K562 (cell line): ENCODE data around the gene GOLGA8S. TPM values are rescaled to one million over a fixed set of nuclear protein-coding genes. Genes with fewer than 3 reads are reported as not detected.

Experiments used
- ATAC-seq: fragments of 200-7000 bp; cut with Tn5 transposase; 3 replicates; pipeline ENCODE4 v1.9.1; 2020; ENCODE audit warnings: moderate library complexity
- BruUV-seq: library from RNA; stranded (reverse); fragments of 400-500 nt; replicated peaks from 2 replicates; lab custom pipeline; 2021; lab: Mats Ljungman, UMichigan
- CTCF ChIA-PET: fragments of 300-600 bp; formaldehyde crosslinking; extraction: SDS; loops from one replicate; lab custom pipeline; 2021; ENCODE audit warnings: low intra/inter-chr PET ratio; lab: Yijun Ruan, JAX
- POLR2A ChIA-PET: fragments of 300-600, 350-650 bp; sonication (Branson Sonifier 250); formaldehyde crosslinking; extraction: SDS; loops from one replicate; lab custom pipeline; 2021; ENCODE audit warnings: antibody characterized with exemption, inconsistent platforms; lab: Yijun Ruan, JAX
- DNase-seq, 4 experiments: peaks; one replicate each; pipeline versions ENCODE4 v3.0.0 to v3.0.0-alpha.2; 2011 to 2018; ENCODE audit warnings: low spot score in 3 of 4, mixed read lengths in 3 of 4; ENCODE audit errors: extremely low read depth in 1 of 4
- FAIRE-seq: peaks from 2 replicates; lab custom pipeline; 2011; peaks lifted over from hg19 to GRCh38; lab: Jason Lieb, UNC
- H2AFZ ChIP-seq: 2 replicates; pipeline ENCODE4 v1.6.0; 2011; ENCODE audit warnings: low read depth, low read length, control low read depth, inconsistent platforms
- H3K27ac ChIP-seq: fragments of 200-600 bp; 3 replicates; pipeline ENCODE4 v1.8.0; 2011; ENCODE audit warnings: low read depth, mild to moderate bottlenecking, control low read depth, inconsistent platforms, low read length, moderate library complexity, mixed read lengths; ENCODE audit errors: extremely low read depth
- H3K27me3 ChIP-seq, 2 experiments: fragments of 300-600 bp in 1 of 2; 2 replicates in 1 of 2; 3 replicates in 1 of 2; pipeline versions ENCODE4 v1.6.0 to v1.8.0; 2011; ENCODE audit warnings: inconsistent platforms in 2 of 2, low read length in 2 of 2, mild to moderate bottlenecking in 1 of 2, mixed read lengths in 1 of 2, moderate library complexity in 1 of 2; ENCODE audit not compliant: control insufficient read depth in 2 of 2, insufficient read depth in 2 of 2
- H3K36me3 ChIP-seq: fragments of 300-600 bp; 3 replicates; pipeline ENCODE4 v1.8.0; 2011; ENCODE audit warnings: mild to moderate bottlenecking, low read length, inconsistent platforms; ENCODE audit not compliant: control insufficient read depth, insufficient read depth
- H3K4me1 ChIP-seq, 2 experiments: fragments of 200-600 bp in 1 of 2; replicated peaks in 1 of 2; 2 replicates in 1 of 2; 3 replicates in 1 of 2; pipeline versions ENCODE4 v1.5.1 to v1.8.0; 2011; ENCODE audit warnings: inconsistent platforms in 2 of 2, low read length in 2 of 2, mild to moderate bottlenecking in 1 of 2, mixed read lengths in 1 of 2, moderate library complexity in 1 of 2; ENCODE audit not compliant: control insufficient read depth in 2 of 2, insufficient read depth in 2 of 2
- H3K4me2 ChIP-seq: 2 replicates; pipeline ENCODE4 v1.6.1; 2011; ENCODE audit warnings: low read length, control low read depth, inconsistent platforms, mixed read lengths; ENCODE audit not compliant: insufficient read depth
- H3K4me3 ChIP-seq: fragments of 200-600 bp; sonication (generic), shearing (Covaris generic); 2 replicates; pipeline ENCODE4 v1.5.1; 2016; ENCODE audit warnings: control low read depth, inconsistent platforms
- H3K79me2 ChIP-seq: fragments of 200-600 bp; 3 replicates; pipeline ENCODE4 v1.8.0; 2011; ENCODE audit warnings: low read length, inconsistent platforms; ENCODE audit not compliant: control insufficient read depth, insufficient read depth
- H3K9ac ChIP-seq, 2 experiments: 2 replicates each; pipeline versions ENCODE4 v1.6.0 to v1.6.1; 2011; ENCODE audit warnings: low read depth in 2 of 2, low read length in 2 of 2, control low read depth in 1 of 2, inconsistent platforms in 1 of 2, mild to moderate bottlenecking in 1 of 2, mixed read lengths in 1 of 2; ENCODE audit not compliant: insufficient read depth in 1 of 2
- H3K9me1 ChIP-seq: one replicate; pipeline ENCODE4 v1.6.0; 2011; ENCODE audit warnings: inconsistent platforms, mild to moderate bottlenecking, low read length, moderate library complexity; ENCODE audit not compliant: control insufficient read depth, insufficient read depth
- H3K9me3 ChIP-seq: replicated peaks from 2 replicates; pipeline ENCODE4 v1.5.1; 2011; ENCODE audit warnings: low read depth, low read length, inconsistent platforms; ENCODE audit not compliant: control insufficient read depth, insufficient read depth
- H4K20me1 ChIP-seq: replicated peaks from 2 replicates; pipeline ENCODE4 v1.6.1; 2011; ENCODE audit warnings: low read length, inconsistent platforms, mixed read lengths; ENCODE audit not compliant: control insufficient read depth, insufficient read depth
- ETV5 ChIP-seq: sonication (generic); formaldehyde crosslinking; IDR thresholded peaks from 2 replicates; pipeline ENCODE4 v1.4.0; 2020; ENCODE audit warnings: low read depth, mild to moderate bottlenecking, missing genetic modification reagents
- JUND ChIP-seq, 2 experiments: IDR thresholded peaks; 2 replicates in 1 of 2; 3 replicates in 1 of 2; pipeline ENCODE4 v1.6.1; 2011; ENCODE audit warnings: borderline replicate concordance in 2 of 2, low read depth in 2 of 2, low read length in 2 of 2, improper control_type of control experiment in 1 of 2, missing biosample characterization in 1 of 2, missing genetic modification characterization in 1 of 2, missing genetic modification reagents in 1 of 2
- KLF13 ChIP-seq: fragments of 450-650 bp; IDR thresholded peaks from 2 replicates; pipeline ENCODE4 v1.6.1; 2016; ENCODE audit warnings: missing genetic modification characterization, low read depth, mild to moderate bottlenecking, missing compliant biosample characterization, moderate library complexity, borderline replicate concordance
- MXD1 ChIP-seq: fragments of 250-450 bp; sonication (Bioruptor Pico); IDR thresholded peaks from 2 replicates; pipeline ENCODE4 v1.8.0; 2021; ENCODE audit warnings: borderline replicate concordance, mild to moderate bottlenecking, moderate library complexity; ENCODE audit not compliant: poor library complexity, severe bottlenecking
- SIX5 ChIP-seq, 2 experiments: IDR thresholded peaks; 2 replicates each; pipeline ENCODE4 v1.6.1; 2011; ENCODE audit warnings: low read length in 2 of 2, borderline replicate concordance in 1 of 2, low read depth in 1 of 2, mild to moderate bottlenecking in 1 of 2, moderate library complexity in 1 of 2; ENCODE audit not compliant: insufficient read depth in 1 of 2
- SREBF2 ChIP-seq: sonication (generic); formaldehyde crosslinking; IDR thresholded peaks from 2 replicates; pipeline ENCODE4 v1.4.0; 2020; ENCODE audit warnings: mild to moderate bottlenecking, missing genetic modification reagents
- WGBS: fragments of 100-300 bp; shearing (Covaris generic); methylation state at CpG from one replicate; pipeline ENCODE4 v1.1.6; 2016; ENCODE audit warnings: low coverage, mixed read lengths; ENCODE audit not compliant: insufficient coverage; ENCODE audit errors: missing lambda C conversion rate; 5-methylcytosine and 5-hydroxymethylcytosine counted together
- in situ Hi-C: fragments of 300-500 bp; cut with MboI; formaldehyde crosslinking; loops from 4 replicates; pipeline ENCODE4 v1.15.0; 2018; ENCODE audit warnings: inconsistent platforms, mixed read lengths
- intact Hi-C: fragments of 100-400 bp; cut with micrococcal nuclease; formaldehyde crosslinking; loops from 2 replicates; pipeline ENCODE4 v1.14.2; 2022
- polyA plus RNA-seq, 8 experiments: library from polyadenylated mRNA; depleted of rRNA in 4 of 8; stranded (reverse) in 5 of 8; unstranded in 3 of 8; fragments of >200 nt; fragmentation: Nextera tagmentation in 2 of 8; fragmentation: Illumina TruSeq in 1 of 8; extraction: Ambion mirVana in 2 of 8; extraction: Trizol in 1 of 8; gene quantifications; 2 replicates each; pipeline versions ENCODE4 v1.2.1 to v1.2.3, GENCODE V29; 2011 to 2014; ENCODE audit warnings: inconsistent platforms in 1 of 8, missing spikeins in 1 of 8
- total RNA-seq, 7 experiments: library from RNA; depleted of rRNA in 6 of 7; stranded (reverse); fragments of >200 nt in 6 of 7; fragmentation: Illumina TruSeq in 2 of 7; extraction: Trizol in 2 of 7; gene quantifications; 2 replicates each; pipeline versions ENCODE4 v1.2.1 to v1.2.3, GENCODE V29; 2011 to 2021; ENCODE audit warnings: low replicate concordance in 1 of 7

Gene GOLGA8S
- total and polyA plus RNA-seq, 9 of the 15 experiments (the other 6 are each of a cell fraction or from before 2014, with no cell fraction given) = 0.01 TPM; not detected in 7

GRCh38 chr15:23385886-23386430 is 31.4 kb downstream of the GOLGA8S start:
- in situ Hi-C loops = no loop called here
- no peak for DNase-seq

GRCh38 chr15:23387621-23388190 is 33.2 kb downstream of the GOLGA8S start:
- Histone ChIP-seq H3K9ac (no peak overlapping the region), H3K27me3 (peaks cover 6 to 26% of the 10 kb centered on the region in 2 experiments; a peak in 4 of 5 replicates), H3K4me1 (no peaks in the 10 kb centered on the region), H4K20me1 (no peaks in the 10 kb centered on the region), H3K36me3 (no peaks in the 10 kb centered on the region), H3K79me2 (no peaks in the 10 kb centered on the region), H3K4me3 (no peak overlapping the region), H3K27ac (no peak overlapping the region), H3K9me1 (no peaks in the 10 kb centered on the region), H2AFZ (no peak overlapping the region), H3K4me2 (no peak overlapping the region), H3K9me3 (no peaks in the 10 kb centered on the region)
- in situ Hi-C loops (no loop called here), intact Hi-C loops (no loop called here)
- DNase-seq (no peak), ATAC-seq (no peak), FAIRE-seq (no peak)
- ChIA-PET CTCF (no interaction called here), POLR2A (no interaction called here)
- TF ChIP-seq MXD1 (CRISPR knock-in tag) (no peak), SIX5 (IDR thresholded peaks at IDR 0.05; ENCODE audit: borderline replicate concordance in 1 of 2, insufficient read depth in 1 of 2, low read depth in 1 of 2, low read length in 2 of 2) (no peak), JUND (IDR thresholded peaks at IDR 0.05; ENCODE audit: borderline replicate concordance, low read depth, low read length) (no peak), JUND (tag; IDR thresholded peaks at IDR 0.05; ENCODE audit: borderline replicate concordance, low read depth, low read length) (no peak)
- no TSS peak for BruUV-seq
- WGBS = 3% methylated on average over 6 of the region's 6 CpGs

More at GRCh38 chr15:23385886-23386430, 31.4 kb downstream of the GOLGA8S start:
- no peak overlapping the region for H3K4me3 ChIP-seq
- no peak overlapping the region for H2AFZ ChIP-seq
- ATAC-seq (no peak), FAIRE-seq (no peak)
- H3K4me1 ChIP-seq = no peaks in the 10 kb centered on the region
- H3K27ac ChIP-seq = no peak overlapping the region
- ChIA-PET POLR2A (no interaction called here), CTCF (no interaction called here)
- no peaks in the 10 kb centered on the region for H3K9me1 ChIP-seq
- no peak for TF ChIP-seq ETV5 (CRISPR knock-in tag)
- no peak for TF ChIP-seq SREBF2 (CRISPR knock-in tag)
- no peak for TF ChIP-seq KLF13 (tag)
- H4K20me1 ChIP-seq = no peaks in the 10 kb centered on the region
- H3K36me3 ChIP-seq = no peaks in the 10 kb centered on the region
- H3K4me2 ChIP-seq = no peak overlapping the region
- H3K9me3 ChIP-seq = no peaks in the 10 kb centered on the region
- intact Hi-C loops = no loop called here
- BruUV-seq = no TSS peak
- peaks cover 6 to 30% of the 10 kb centered on the region in 2 experiments; a peak in 4 of 5 replicates for H3K27me3 ChIP-seq
- WGBS = 0% methylated on average over 11 of the region's 11 CpGs
- H3K79me2 ChIP-seq = no peaks in the 10 kb centered on the region
- no peak overlapping the region for H3K9ac ChIP-seq
